Measurements from ENCODE around the gene FHDC1.
A peak's percentile ranks its signal among the peaks of the same experiment; 100 is the strongest.
"Not testable (repeated sequence)": the region's sequence is repeated elsewhere in the genome, so short reads cannot be mapped to it uniquely, and the experiment has no call there.

The FHDC1 gene

GRCh38 chr4:152935631-152936445, at the start of gene FHDC1:
TSS of gene FHDC1 (plus strand) at chr4:152936323. CDS start at chr4:152943058, 6,735 bp downstream.
- Histone ChIP-seq H3K4me3 (ENCODE audit: low read depth, low read length) (peak within 1 kb of the TSS; percentile 71), H3K9me3 (ENCODE audit: control insufficient read depth, insufficient read depth, low read length) (no peaks in the 10 kb centered on the region), H3K27ac (ENCODE audit: low read depth, low read length) (peak within 1 kb of the TSS; percentile 87), H3K27me3 (ENCODE audit: control insufficient read depth, insufficient read depth, low read length) (peaks cover 20% of the 10 kb centered on the region), H3K4me1 (ENCODE audit: control insufficient read depth, insufficient read depth, low read length) (peaks cover 24% of the 10 kb centered on the region), H3K36me3 (ENCODE audit: control insufficient read depth, insufficient read depth, low read length) (no peaks in the 10 kb centered on the region), H3K9ac (ENCODE audit: low read depth, low read length) (peak within 1 kb of the TSS; percentile 89)

- Histone ChIP-seq H3K27ac (ENCODE audit: low read depth, low read length) (no peak overlapping the region), H3K9me3 (ENCODE audit: control insufficient read depth, insufficient read depth, low read length) (no peaks in the 10 kb centered on the region), H3K4me1 (ENCODE audit: control insufficient read depth, insufficient read depth, low read length) (peaks cover 28% of the 10 kb centered on the region), H3K36me3 (ENCODE audit: control insufficient read depth, insufficient read depth, low read length) (peaks cover 19% of the 10 kb centered on the region), H3K9ac (ENCODE audit: low read depth, low read length) (no peak overlapping the region), H3K4me3 (ENCODE audit: low read depth, low read length) (no peak overlapping the region), H3K27me3 (ENCODE audit: control insufficient read depth, insufficient read depth, low read length) (no peaks in the 10 kb centered on the region)
Measured at GRCh38 chr4:152887981-152888380, 48.1 kb upstream of the FHDC1 start.

GRCh38 chr4:152892974-152893373, 43.1 kb upstream of the FHDC1 start:
- H3K27ac ChIP-seq (ENCODE audit: low read depth, low read length): no peak overlapping the region
- no peak overlapping the region for H3K9ac ChIP-seq (ENCODE audit: low read depth, low read length)
- H3K4me3 ChIP-seq (ENCODE audit: low read depth, low read length): no peak overlapping the region
- H3K36me3 ChIP-seq (ENCODE audit: control insufficient read depth, insufficient read depth, low read length): peaks cover 14% of the 10 kb centered on the region
- no peaks in the 10 kb centered on the region for H3K27me3 ChIP-seq (ENCODE audit: control insufficient read depth, insufficient read depth, low read length)
- peaks cover 19% of the 10 kb centered on the region for H3K4me1 ChIP-seq (ENCODE audit: control insufficient read depth, insufficient read depth, low read length)
- H3K9me3 ChIP-seq (ENCODE audit: control insufficient read depth, insufficient read depth, low read length): no peaks in the 10 kb centered on the region

GRCh38 chr4:152894673-152895072, 41.5 kb upstream of the FHDC1 start:
- no peaks in the 10 kb centered on the region for H3K9me3 ChIP-seq (ENCODE audit: control insufficient read depth, insufficient read depth, low read length)
- H3K27me3 ChIP-seq (ENCODE audit: control insufficient read depth, insufficient read depth, low read length): no peaks in the 10 kb centered on the region
- peaks cover 4% of the 10 kb centered on the region for H3K36me3 ChIP-seq (ENCODE audit: control insufficient read depth, insufficient read depth, low read length)
- no peak overlapping the region for H3K9ac ChIP-seq (ENCODE audit: low read depth, low read length)
- no peak overlapping the region for H3K4me3 ChIP-seq (ENCODE audit: low read depth, low read length)
- no peak overlapping the region for H3K27ac ChIP-seq (ENCODE audit: low read depth, low read length)
- H3K4me1 ChIP-seq (ENCODE audit: control insufficient read depth, insufficient read depth, low read length): peaks cover 19% of the 10 kb centered on the region

GRCh38 chr4:152896811-152897210, 39.3 kb upstream of the FHDC1 start:
- Histone ChIP-seq H3K9ac (ENCODE audit: low read depth, low read length) (no peak overlapping the region), H3K27ac (ENCODE audit: low read depth, low read length) (no peak overlapping the region), H3K36me3 (ENCODE audit: control insufficient read depth, insufficient read depth, low read length) (no peaks in the 10 kb centered on the region; the same call in 1 of the 2 replicates), H3K9me3 (ENCODE audit: control insufficient read depth, insufficient read depth, low read length) (no peaks in the 10 kb centered on the region), H3K4me1 (ENCODE audit: control insufficient read depth, insufficient read depth, low read length) (peaks cover 7% of the 10 kb centered on the region; the same call in 1 of the 2 replicates), H3K4me3 (ENCODE audit: low read depth, low read length) (no peak overlapping the region), H3K27me3 (ENCODE audit: control insufficient read depth, insufficient read depth, low read length) (no peaks in the 10 kb centered on the region)

GRCh38 chr4:152898133-152898532, 38.0 kb upstream of the FHDC1 start:
- H3K36me3 ChIP-seq (ENCODE audit: control insufficient read depth, insufficient read depth, low read length); H3K4me1 ChIP-seq (ENCODE audit: control insufficient read depth, insufficient read depth, low read length); H3K4me3 ChIP-seq (ENCODE audit: low read depth, low read length); H3K9me3 ChIP-seq (ENCODE audit: control insufficient read depth, insufficient read depth, low read length); H3K9ac ChIP-seq (ENCODE audit: low read depth, low read length); H3K27ac ChIP-seq (ENCODE audit: low read depth, low read length); H3K27me3 ChIP-seq (ENCODE audit: control insufficient read depth, insufficient read depth, low read length): not testable (repeated sequence)

- Histone ChIP-seq H3K36me3 (ENCODE audit: control insufficient read depth, insufficient read depth, low read length) (no peaks in the 10 kb centered on the region), H3K9ac (ENCODE audit: low read depth, low read length) (no peak overlapping the region), H3K4me3 (ENCODE audit: low read depth, low read length) (no peak overlapping the region), H3K9me3 (ENCODE audit: control insufficient read depth, insufficient read depth, low read length) (no peaks in the 10 kb centered on the region), H3K27ac (ENCODE audit: low read depth, low read length) (no peak overlapping the region), H3K4me1 (ENCODE audit: control insufficient read depth, insufficient read depth, low read length) (peaks cover 4% of the 10 kb centered on the region), H3K27me3 (ENCODE audit: control insufficient read depth, insufficient read depth, low read length) (no peaks in the 10 kb centered on the region)
Measured at GRCh38 chr4:152898606-152899005, 37.5 kb upstream of the FHDC1 start.

- Histone ChIP-seq H3K4me1 (ENCODE audit: control insufficient read depth, insufficient read depth, low read length) (peaks cover 6% of the 10 kb centered on the region), H3K9ac (ENCODE audit: low read depth, low read length) (no peak overlapping the region), H3K27me3 (ENCODE audit: control insufficient read depth, insufficient read depth, low read length) (no peaks in the 10 kb centered on the region), H3K27ac (ENCODE audit: low read depth, low read length) (no peak overlapping the region), H3K36me3 (ENCODE audit: control insufficient read depth, insufficient read depth, low read length) (no peaks in the 10 kb centered on the region), H3K9me3 (ENCODE audit: control insufficient read depth, insufficient read depth, low read length) (no peaks in the 10 kb centered on the region), H3K4me3 (ENCODE audit: low read depth, low read length) (no peak overlapping the region)
Measured at GRCh38 chr4:152900395-152900794, 35.7 kb upstream of the FHDC1 start.

GRCh38 chr4:152901205-152901604, 34.9 kb upstream of the FHDC1 start:
- Histone ChIP-seq H3K9me3 (ENCODE audit: control insufficient read depth, insufficient read depth, low read length) (no peaks in the 10 kb centered on the region), H3K36me3 (ENCODE audit: control insufficient read depth, insufficient read depth, low read length) (no peaks in the 10 kb centered on the region), H3K27me3 (ENCODE audit: control insufficient read depth, insufficient read depth, low read length) (no peaks in the 10 kb centered on the region), H3K27ac (ENCODE audit: low read depth, low read length) (no peak overlapping the region), H3K4me1 (ENCODE audit: control insufficient read depth, insufficient read depth, low read length) (peaks cover 6% of the 10 kb centered on the region), H3K4me3 (ENCODE audit: low read depth, low read length) (no peak overlapping the region), H3K9ac (ENCODE audit: low read depth, low read length) (no peak overlapping the region)

GRCh38 chr4:152903658-152904057, 32.5 kb upstream of the FHDC1 start:
- Histone ChIP-seq H3K9me3 (ENCODE audit: control insufficient read depth, insufficient read depth, low read length) (no peaks in the 10 kb centered on the region), H3K9ac (ENCODE audit: low read depth, low read length) (no peak overlapping the region), H3K4me1 (ENCODE audit: control insufficient read depth, insufficient read depth, low read length) (peaks cover 6% of the 10 kb centered on the region), H3K4me3 (ENCODE audit: low read depth, low read length) (no peak overlapping the region), H3K27me3 (ENCODE audit: control insufficient read depth, insufficient read depth, low read length) (no peaks in the 10 kb centered on the region), H3K36me3 (ENCODE audit: control insufficient read depth, insufficient read depth, low read length) (no peaks in the 10 kb centered on the region), H3K27ac (ENCODE audit: low read depth, low read length) (no peak overlapping the region)

- H3K27ac ChIP-seq (ENCODE audit: low read depth, low read length): no peak overlapping the region
- no peaks in the 10 kb centered on the region for H3K27me3 ChIP-seq (ENCODE audit: control insufficient read depth, insufficient read depth, low read length)
- no peak overlapping the region for H3K9ac ChIP-seq (ENCODE audit: low read depth, low read length)
- no peak overlapping the region for H3K4me3 ChIP-seq (ENCODE audit: low read depth, low read length)
- no peaks in the 10 kb centered on the region for H3K4me1 ChIP-seq (ENCODE audit: control insufficient read depth, insufficient read depth, low read length)
- H3K36me3 ChIP-seq (ENCODE audit: control insufficient read depth, insufficient read depth, low read length): no peaks in the 10 kb centered on the region
- H3K9me3 ChIP-seq (ENCODE audit: control insufficient read depth, insufficient read depth, low read length): no peaks in the 10 kb centered on the region
Measured at GRCh38 chr4:152909901-152910300, 26.2 kb upstream of the FHDC1 start.
